GM18909 (cell line): ENCODE measurements around the gene EDNRA.

ENCODE experiments used
- ATAC-seq: cut with Tn5 transposase; IDR thresholded peaks from one replicate; pipeline ENCODE4 v1.9.1; 2021; ENCODE audit warnings: mild to moderate bottlenecking; ENCODE audit not compliant: unreplicated experiment, poor library complexity

The EDNRA gene

GRCh38 chr4:147535124-147535523 is 54.2 kb downstream of the EDNRA start:
- ATAC-seq = no peak

GRCh38 chr4:147538711-147539110 is 57.8 kb downstream of the EDNRA start:
- ATAC-seq = no peak

GRCh38 chr4:147539959-147540358 is 59.1 kb downstream of the EDNRA start:
- no peak for ATAC-seq

- ATAC-seq = no peak
Measured at GRCh38 chr4:147542229-147542990, 61.5 kb downstream of the EDNRA start.

GRCh38 chr4:147543034-147543433 is 62.1 kb downstream of the EDNRA start:
- no peak for ATAC-seq

- no peak for ATAC-seq
Measured at GRCh38 chr4:147546349-147546748, 65.5 kb downstream of the EDNRA start.

GRCh38 chr4:147547314-147548056 is 66.6 kb downstream of the EDNRA start:
- ATAC-seq = no peak

- no peak for ATAC-seq
Measured at GRCh38 chr4:147548256-147548655, 67.4 kb downstream of the EDNRA start.

GRCh38 chr4:147550626-147551246 is 69.8 kb downstream of the EDNRA start:
- ATAC-seq = peak; percentile 82

GRCh38 chr4:147560625-147561024 is 79.7 kb downstream of the EDNRA start:
- no peak for ATAC-seq

GRCh38 chr4:147566762-147567161 is 85.9 kb downstream of the EDNRA start:
- no peak for ATAC-seq

- no peak for ATAC-seq
Measured at GRCh38 chr4:147567276-147567675, 86.4 kb downstream of the EDNRA start.

GRCh38 chr4:147570616-147571015 is 89.7 kb downstream of the EDNRA start:
- ATAC-seq = no peak

GRCh38 chr4:147571036-147571770 is 90.3 kb downstream of the EDNRA start:
- no peak for ATAC-seq

- ATAC-seq = no peak
Measured at GRCh38 chr4:147576084-147576483, 95.2 kb downstream of the EDNRA start.

GRCh38 chr4:147578051-147578476 is 97.2 kb downstream of the EDNRA start:
- ATAC-seq = no peak

- ATAC-seq = no peak
Measured at GRCh38 chr4:147578593-147578992, 97.7 kb downstream of the EDNRA start.

GRCh38 chr4:147580396-147580795 is 99.5 kb downstream of the EDNRA start:
- ATAC-seq = no peak

- no peak for ATAC-seq
Measured at GRCh38 chr4:147581606-147582350, 100.9 kb downstream of the EDNRA start.
